ENCODE data around the gene SPATA6L.
A peak's percentile ranks its signal among the peaks of the same experiment; 100 is the strongest.
"Not testable (repeated sequence)": the region's sequence is repeated elsewhere in the genome, so short reads cannot be mapped to it uniquely, and the experiment has no call there.

Gene SPATA6L

DNA sequence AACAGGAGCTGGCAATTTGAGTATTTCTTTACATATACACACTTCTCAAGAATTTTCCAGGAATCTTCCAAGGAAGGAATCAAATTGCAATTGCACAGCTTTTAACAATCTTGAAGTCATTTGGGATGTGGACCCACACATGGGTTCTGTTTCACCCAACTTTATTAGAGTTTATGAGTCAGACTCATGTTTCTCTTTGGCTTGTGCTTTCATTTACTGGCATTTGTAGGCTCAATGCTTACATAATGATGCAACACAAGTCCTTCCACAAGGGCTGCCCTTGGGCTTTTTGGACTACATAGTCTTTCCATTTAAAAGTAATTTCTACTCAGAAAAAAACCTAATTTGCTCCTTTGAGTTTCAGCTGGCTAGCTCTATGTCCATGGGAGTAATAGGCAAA lies 8.5 kb upstream of the SPATA6L start:
- DNase-seq: no peak

- DNase-seq: no peak
These were observed 5.5 kb upstream of the SPATA6L start for GRCh38 chr9:4671737-4672136.

DNA sequence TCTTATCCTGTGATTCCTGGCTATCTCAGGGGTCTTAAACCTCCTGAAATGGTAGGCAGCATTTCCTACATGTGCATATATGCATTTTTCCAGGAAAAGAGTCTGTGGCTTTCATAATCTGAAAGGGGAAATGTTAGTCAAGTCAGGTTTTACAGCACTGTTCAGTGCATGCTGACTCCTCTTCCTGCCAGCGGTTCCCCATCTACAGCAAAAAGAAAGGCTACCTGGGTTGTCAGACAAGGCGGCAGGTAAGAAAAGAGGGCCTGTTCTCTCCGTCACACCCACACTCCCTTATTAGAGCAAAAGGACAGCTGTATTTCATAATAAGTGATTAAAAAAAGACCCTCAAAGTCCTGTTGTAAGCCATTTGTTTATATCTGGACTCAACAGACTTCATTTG lies 4.3 kb upstream of the SPATA6L start:
- DNase-seq: no peak

DNA sequence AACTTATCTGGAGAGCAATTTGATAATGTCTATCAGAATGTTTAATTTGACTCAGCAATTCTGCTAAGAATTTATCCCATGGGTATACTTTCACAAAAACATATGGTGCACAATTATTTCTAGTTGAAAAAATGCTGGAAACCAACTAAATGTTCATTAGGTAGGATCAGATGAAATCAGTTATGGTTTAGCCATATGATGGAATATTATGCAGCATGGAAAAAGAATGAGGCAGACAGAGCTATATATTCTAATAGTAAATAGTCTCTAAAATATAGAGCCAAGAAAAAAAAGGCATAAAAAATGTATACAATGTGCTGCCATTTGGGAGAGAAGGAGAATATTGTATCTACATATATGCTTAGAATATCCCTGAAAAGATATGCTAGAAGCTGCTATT lies 3.6 kb upstream of the SPATA6L start:
- DNase-seq: no peak

DNA sequence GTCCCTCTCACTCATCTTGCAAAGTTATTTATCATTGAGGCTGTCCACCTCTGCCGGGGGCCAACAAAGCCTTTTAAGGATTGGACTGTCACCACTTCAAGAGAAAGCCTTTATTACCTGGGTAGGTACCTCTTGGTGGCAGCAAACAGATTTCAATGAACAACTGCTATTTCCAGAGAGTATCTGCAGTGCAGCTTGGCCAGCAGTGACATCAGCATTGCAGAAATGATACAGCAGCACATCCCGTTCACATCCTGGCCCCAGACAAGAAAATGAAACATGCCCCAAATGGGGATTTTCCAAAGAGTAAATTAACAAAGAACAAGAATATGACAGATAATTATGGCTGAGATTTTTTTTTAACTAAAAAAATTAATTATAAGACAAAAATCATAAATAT lies 2.3 kb upstream of the SPATA6L start:
- DNase-seq: no peak

GRCh38 chr9:4667681-4668080 lies 1.4 kb upstream of the SPATA6L start:
- DNase-seq: no peak

GRCh38 chr9:4665357-4665756 lies 923 bp downstream of the SPATA6L start:
- DNase-seq: no peak

DNA sequence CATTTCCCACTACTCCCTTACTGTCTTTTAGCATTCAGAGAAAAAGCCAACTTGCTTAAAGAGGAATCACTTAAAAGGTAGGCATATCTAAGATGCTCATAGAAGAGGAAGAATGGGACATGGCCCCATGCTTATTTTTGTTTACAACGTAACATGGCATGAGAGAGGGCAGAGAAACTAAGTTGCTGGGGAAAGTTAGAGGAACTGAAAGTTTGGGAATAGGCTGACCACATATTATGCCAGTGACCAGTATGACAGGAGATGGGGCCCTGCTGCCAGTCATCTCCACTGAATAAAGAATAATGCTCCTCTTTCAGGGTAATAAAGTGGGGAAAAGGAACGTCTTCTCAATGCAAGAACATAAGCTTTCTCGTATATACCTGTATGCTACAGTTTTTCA lies 2.3 kb downstream of the SPATA6L start:
- no peak for DNase-seq

DNA sequence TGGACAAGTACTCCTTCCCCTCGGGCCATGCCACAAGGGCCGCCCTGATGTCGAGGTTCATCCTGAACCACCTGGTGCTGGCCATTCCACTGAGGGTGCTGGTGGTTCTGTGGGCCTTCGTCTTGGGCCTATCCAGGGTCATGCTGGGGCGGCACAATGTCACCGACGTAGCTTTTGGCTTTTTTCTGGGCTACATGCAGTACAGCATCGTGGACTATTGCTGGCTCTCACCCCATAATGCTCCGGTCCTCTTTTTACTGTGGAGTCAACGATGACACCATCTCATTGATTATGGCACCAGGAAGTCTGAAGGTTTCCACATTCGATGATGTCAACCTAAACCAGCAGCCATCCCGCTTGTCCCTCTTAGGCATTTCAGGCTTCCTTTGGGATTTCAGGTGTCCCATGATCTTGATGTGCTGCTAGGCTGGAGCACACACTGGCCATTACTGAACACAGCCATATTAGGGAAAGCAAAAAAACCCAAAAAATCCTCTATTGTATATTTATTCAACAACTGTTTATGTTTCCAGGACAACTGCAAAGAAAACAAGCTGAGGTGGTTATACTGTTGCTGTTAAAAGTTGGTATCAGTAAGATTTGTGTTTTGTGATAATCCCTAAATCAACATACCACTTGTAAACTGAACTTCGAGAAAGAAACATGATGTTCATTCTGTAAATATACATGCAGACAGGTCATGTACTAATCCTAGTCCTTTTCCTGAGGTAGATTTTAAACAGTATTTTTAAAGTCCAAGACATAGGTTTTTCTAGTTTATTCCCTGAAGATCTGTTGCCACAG lies 3.1 kb downstream of the SPATA6L start:
- DNase-seq: no peak

- peak; percentile 91 for DNase-seq
These were observed 3.9 kb downstream of the SPATA6L start, which contains the start of gene PLPP6 for GRCh38 chr9:4662108-4662988. TSS of gene PLPP6 (plus strand) at chr9:4662294. CDS start at chr9:4662376, 82 bp downstream.

GRCh38 chr9:4661611-4662010 lies 4.7 kb downstream of the SPATA6L start:
- DNase-seq: peak; percentile 77

DNA sequence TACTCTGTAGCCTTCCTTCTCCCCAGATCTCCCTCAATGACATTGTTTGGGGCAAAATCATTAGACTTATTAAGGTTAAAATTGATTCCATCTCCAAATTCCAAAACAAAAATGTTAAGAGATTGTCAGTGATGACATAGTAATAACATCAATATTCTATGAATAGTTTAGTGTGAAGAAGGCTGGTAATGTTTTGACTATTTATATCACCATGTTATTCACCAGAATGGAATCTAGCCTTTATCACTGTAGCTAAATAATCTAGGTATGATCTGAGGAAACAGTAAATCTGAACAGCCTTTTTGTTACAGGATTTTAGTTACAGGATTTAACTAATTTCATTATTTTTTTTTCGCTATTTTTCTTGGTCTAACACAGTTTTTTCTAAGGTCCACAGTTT lies 5.1 kb downstream of the SPATA6L start:
- DNase-seq: no peak

DNA sequence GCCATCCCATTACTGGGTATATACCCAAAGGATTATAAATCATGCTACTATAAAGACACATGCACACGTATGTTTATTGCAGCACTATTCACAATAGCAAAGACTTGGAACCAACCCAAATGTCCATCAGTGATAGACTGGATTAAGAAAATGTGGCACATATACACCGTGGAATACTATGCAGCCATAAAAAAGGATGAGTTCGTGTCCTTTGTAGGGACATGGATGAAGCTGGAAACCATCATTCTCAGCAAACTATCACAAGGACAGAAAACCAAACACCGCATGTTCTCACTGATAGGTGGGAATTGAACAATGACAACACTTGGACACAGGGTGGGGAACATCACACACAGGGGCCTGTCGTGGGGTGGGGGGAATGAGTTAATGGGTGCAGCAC lies 5.6 kb downstream of the SPATA6L start:
- DNase-seq: not testable (repeated sequence)

DNA sequence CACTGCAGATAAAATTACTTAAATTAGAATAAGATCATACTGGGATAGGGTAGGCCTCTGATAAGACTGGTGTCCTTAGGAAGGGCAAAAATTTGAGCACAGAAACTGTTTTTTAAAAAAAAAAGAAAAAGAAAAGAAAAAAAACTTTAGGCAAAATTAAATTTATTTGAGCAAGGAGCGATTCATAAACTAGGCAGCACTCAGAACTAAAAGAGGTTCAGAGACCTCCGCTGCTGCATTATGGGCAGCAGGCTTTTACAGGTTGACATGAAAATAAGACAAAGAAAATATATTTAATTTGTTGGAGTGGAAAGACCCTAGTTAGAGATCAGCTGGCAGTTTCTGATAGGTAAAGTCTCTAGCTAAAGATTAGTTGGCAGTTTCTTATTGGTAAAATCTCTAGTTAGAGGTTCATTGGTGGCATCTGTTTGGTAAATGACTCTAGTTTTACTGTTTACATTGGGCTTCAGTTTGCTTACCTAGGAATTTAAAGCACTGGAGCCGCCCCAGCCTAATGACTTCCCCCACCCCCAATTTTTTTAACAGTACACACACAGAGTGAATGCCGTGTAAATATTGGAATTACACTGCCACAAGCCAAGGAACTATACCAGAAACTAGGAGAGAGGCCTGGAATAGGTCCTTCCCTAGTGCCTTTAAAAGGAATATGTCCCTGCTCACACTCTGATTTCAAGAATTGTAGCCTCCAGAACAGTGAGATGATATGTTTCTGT lies 8.7 kb downstream of the SPATA6L start:
- DNase-seq: no peak

DNA sequence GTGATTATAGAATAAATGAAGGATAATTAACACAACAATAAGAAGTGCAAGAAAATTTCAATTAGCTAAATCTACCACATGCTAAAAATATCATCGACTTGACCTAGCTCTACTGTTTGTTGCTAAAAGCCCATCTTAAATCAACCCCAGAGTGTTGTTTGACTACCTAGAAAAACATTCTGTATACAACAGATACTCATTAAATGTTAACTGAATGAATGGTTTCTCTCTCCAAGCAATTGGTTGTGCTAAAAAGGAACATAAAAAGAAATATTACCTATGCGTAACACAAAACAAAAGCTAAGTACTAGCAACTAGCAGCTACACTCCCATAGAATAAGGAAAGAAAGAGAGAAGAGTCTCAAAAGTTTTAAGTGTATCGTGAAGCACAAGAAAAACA lies 9.7 kb downstream of the SPATA6L start:
- DNase-seq: no peak

GRCh38 chr9:4656196-4656595 lies 10.1 kb downstream of the SPATA6L start:
- not testable (repeated sequence) for DNase-seq

- DNase-seq: no peak
These were observed 11.7 kb downstream of the SPATA6L start for GRCh38 chr9:4654538-4654937.

DNA sequence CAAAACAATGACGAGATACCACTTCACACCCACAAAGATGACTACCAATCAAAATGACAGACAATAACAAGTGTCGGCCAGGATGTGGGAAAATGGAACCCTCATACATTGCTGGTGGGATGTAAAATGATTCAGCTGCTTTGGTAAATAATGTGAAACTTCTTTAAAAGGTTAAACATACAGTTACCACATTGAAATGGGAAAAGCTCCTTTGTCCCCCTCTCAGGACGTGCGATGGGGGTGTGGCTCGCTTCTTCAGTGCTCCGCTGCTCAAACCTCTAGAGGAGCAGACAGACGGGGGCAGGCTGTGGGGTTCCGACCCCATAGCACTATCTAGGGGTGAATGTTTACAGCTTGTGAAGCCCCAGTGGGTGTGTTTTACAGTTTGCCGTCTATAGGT lies 12.2 kb downstream of the SPATA6L start:
- no peak for DNase-seq

DNA sequence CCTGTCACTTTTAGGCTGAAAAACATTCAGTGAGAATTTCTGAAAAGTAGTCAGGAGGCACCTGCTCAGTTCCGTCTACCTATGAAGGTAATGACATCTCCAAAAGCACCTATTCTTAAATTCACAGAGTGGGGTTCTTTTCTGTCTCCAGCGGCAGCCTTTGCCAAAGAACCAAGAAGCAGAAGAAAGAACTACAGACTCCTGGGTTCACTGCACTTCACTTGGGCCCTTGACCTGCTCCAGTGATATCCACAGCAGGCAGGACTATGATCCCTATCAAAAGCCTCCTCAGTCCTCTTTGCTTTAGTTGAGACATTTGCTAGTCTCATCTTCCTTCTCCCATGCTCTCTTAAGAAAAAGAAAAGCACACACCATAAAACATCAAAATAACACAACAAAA lies 23.9 kb downstream of the SPATA6L start:
- no peak for DNase-seq

DNA sequence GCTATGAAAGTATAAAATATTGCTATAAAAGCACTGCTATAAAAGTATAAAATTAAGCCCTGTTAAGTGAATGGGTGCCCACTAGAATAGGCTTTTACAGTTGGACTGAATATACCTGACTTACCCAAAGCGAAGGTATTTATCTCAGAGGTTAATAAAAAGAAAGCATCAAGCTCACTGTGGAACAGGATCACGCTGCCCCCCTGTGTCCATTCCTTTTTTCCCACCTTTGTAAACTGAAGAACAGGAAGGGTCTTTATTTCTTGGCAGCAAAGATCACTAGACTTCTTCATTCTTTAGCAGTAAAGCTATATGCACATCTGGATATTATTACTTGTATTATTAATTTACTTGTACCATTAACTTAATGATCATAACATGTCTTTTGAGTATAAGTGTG lies 26.3 kb downstream of the SPATA6L start:
- peak; percentile 45 for DNase-seq

GRCh38 chr9:4639420-4639819 lies 26.9 kb downstream of the SPATA6L start:
- no peak for DNase-seq

- no peak for DNase-seq
These were observed 27.3 kb downstream of the SPATA6L start for GRCh38 chr9:4638968-4639367.

GRCh38 chr9:4630836-4631235 lies 35.4 kb downstream of the SPATA6L start:
- no peak for DNase-seq

Data from NCI-H1105 treated with DMSO at 0.1 percent for 48 hours (cell line).